HEK293 (cell line): ENCODE results near the gene WSB2.

Experiments
- ATF2 ChIP-seq: fragments of 450-650 bp; formaldehyde crosslinking; IDR thresholded peaks from 2 replicates; pipeline ENCODE4 v1.5.1; 2016; ENCODE audit warnings: missing biosample characterization, missing genetic modification characterization, low read depth
- BCL6B ChIP-seq: fragments of 450-650 bp; formaldehyde crosslinking; IDR thresholded peaks from 2 replicates; pipeline ENCODE4 v1.5.1; 2017; ENCODE audit warnings: missing biosample characterization, missing genetic modification characterization
- GLI2 ChIP-seq: fragments of 450-650 bp; formaldehyde crosslinking; IDR thresholded peaks from 2 replicates; pipeline ENCODE4; 2017; ENCODE audit warnings: missing biosample characterization, missing genetic modification characterization, low read depth, borderline replicate concordance
- KLF10 ChIP-seq: fragments of 450-650 bp; IDR thresholded peaks from 2 replicates; pipeline ENCODE4 v1.5.1; 2018; ENCODE audit warnings: missing biosample characterization, mild to moderate bottlenecking, missing genetic modification characterization
- TRIM28 ChIP-seq: IDR thresholded peaks from 2 replicates; pipeline ENCODE4 v1.6.1; 2011; ENCODE audit warnings: low read length, control low read depth, borderline replicate concordance
- ZBTB17 ChIP-seq: fragments of 450-650 bp; formaldehyde crosslinking; IDR thresholded peaks from 2 replicates; pipeline ENCODE4 v1.5.1; 2016; ENCODE audit warnings: missing biosample characterization, missing genetic modification characterization
- ZBTB26 ChIP-seq: fragments of 450-650 bp; formaldehyde crosslinking; optimal IDR thresholded peaks from 2 replicates; pipeline ENCODE3; 2016; ENCODE audit warnings: missing biosample characterization, mild to moderate bottlenecking, missing genetic modification characterization
- ZFHX2 ChIP-seq: fragments of 450-650 bp; formaldehyde crosslinking; conservative IDR thresholded peaks from 2 replicates; pipeline ENCODE4 v1.5.1; 2016; ENCODE audit warnings: missing biosample characterization, missing genetic modification characterization
- ZFP69B ChIP-seq: fragments of 450-650 bp; formaldehyde crosslinking; IDR thresholded peaks from 2 replicates; pipeline ENCODE4 v1.5.1; 2016; ENCODE audit warnings: missing biosample characterization, missing genetic modification characterization
- ZNF121 ChIP-seq: fragments of 450-650 bp; formaldehyde crosslinking; IDR thresholded peaks from 2 replicates; pipeline ENCODE4 v1.5.1; 2016; ENCODE audit warnings: missing biosample characterization, missing genetic modification characterization
- ZNF148 ChIP-seq: fragments of 450-650 bp; formaldehyde crosslinking; IDR thresholded peaks from 2 replicates; pipeline ENCODE4 v1.5.0; 2017; ENCODE audit warnings: missing biosample characterization, missing genetic modification characterization, borderline replicate concordance
- ZNF202 ChIP-seq: fragments of 450-650 bp; formaldehyde crosslinking; IDR thresholded peaks from 2 replicates; pipeline ENCODE4 v1.5.1; 2016; ENCODE audit warnings: missing biosample characterization, missing genetic modification characterization, borderline replicate concordance
- ZNF221 ChIP-seq: fragments of 450-650 bp; formaldehyde crosslinking; IDR thresholded peaks from 2 replicates; pipeline ENCODE4 v1.5.1; 2017; ENCODE audit warnings: missing biosample characterization, missing genetic modification characterization, borderline replicate concordance
- ZNF23 ChIP-seq: fragments of 450-650 bp; formaldehyde crosslinking; IDR thresholded peaks from 2 replicates; pipeline ENCODE4 v1.5.1; 2016; ENCODE audit warnings: missing biosample characterization, missing genetic modification characterization, borderline replicate concordance
- ZNF26 ChIP-seq: fragments of 450-650 bp; formaldehyde crosslinking; IDR thresholded peaks from 2 replicates; pipeline ENCODE4 v1.5.1; 2016; ENCODE audit warnings: missing biosample characterization, missing genetic modification characterization
- ZNF280D ChIP-seq: fragments of 450-650 bp; formaldehyde crosslinking; IDR thresholded peaks from 2 replicates; pipeline ENCODE4 v1.5.1; 2016; ENCODE audit warnings: missing biosample characterization, missing genetic modification characterization
- ZNF311 ChIP-seq: fragments of 450-650 bp; formaldehyde crosslinking; IDR thresholded peaks from 2 replicates; pipeline ENCODE4 v1.5.1; 2017; ENCODE audit warnings: missing biosample characterization, missing genetic modification characterization, borderline replicate concordance
- ZNF362 ChIP-seq: fragments of 450-650 bp; formaldehyde crosslinking; IDR thresholded peaks from 2 replicates; pipeline ENCODE4 v1.5.1; 2016; ENCODE audit warnings: missing biosample characterization, missing genetic modification characterization
- ZNF514 ChIP-seq: fragments of 450-650 bp; formaldehyde crosslinking; IDR thresholded peaks from 2 replicates; pipeline ENCODE4 v1.5.1; 2016; ENCODE audit warnings: missing biosample characterization, missing genetic modification characterization
- ZNF600 ChIP-seq: fragments of 450-650 bp; formaldehyde crosslinking; IDR thresholded peaks from 2 replicates; pipeline ENCODE4 v1.5.1; 2016; ENCODE audit warnings: missing biosample characterization, missing genetic modification characterization
- ZNF610 ChIP-seq: fragments of 450-650 bp; formaldehyde crosslinking; IDR thresholded peaks from 2 replicates; pipeline ENCODE4 v1.5.1; 2016; ENCODE audit warnings: missing biosample characterization, missing genetic modification characterization, borderline replicate concordance
- ZNF677 ChIP-seq: fragments of 450-650 bp; IDR thresholded peaks from 2 replicates; pipeline ENCODE4 v1.5.0; 2018; ENCODE audit warnings: missing biosample characterization, mild to moderate bottlenecking, missing genetic modification characterization, moderate library complexity
- ZNF692 ChIP-seq: fragments of 450-650 bp; formaldehyde crosslinking; IDR thresholded peaks from 2 replicates; pipeline ENCODE4 v1.5.1; 2016; ENCODE audit warnings: missing biosample characterization, missing genetic modification characterization
- ZNF777 ChIP-seq: fragments of 450-650 bp; formaldehyde crosslinking; IDR thresholded peaks from 2 replicates; pipeline ENCODE4 v1.5.1; 2017; ENCODE audit warnings: missing biosample characterization, missing genetic modification characterization, borderline replicate concordance

Gene WSB2

GRCh38 chr12:118059341-118060191 is 1.4 kb downstream of the WSB2 start (continued):
- TF ChIP-seq ZNF23 (tag by site-specific recombination), result no peak
- TF ChIP-seq ZFP69B (tag by site-specific recombination), result peak; percentile 93
- TF ChIP-seq ATF2 (tag by site-specific recombination), result no peak
- TF ChIP-seq ZNF121 (tag by site-specific recombination), result no peak
- TF ChIP-seq ZNF677 (tag by site-specific recombination), result no peak
- TF ChIP-seq ZBTB26 (tag by site-specific recombination), result no peak
- TF ChIP-seq ZNF311 (tag by site-specific recombination), result no peak
- TF ChIP-seq ZFHX2 (tag by site-specific recombination), result 0 out of 2 replicates have a peak, but pooled peaks have one; percentile 9
- no peak for TF ChIP-seq BCL6B
- no peak for TF ChIP-seq ZNF362
- no peak for TF ChIP-seq KLF10 (tag by site-specific recombination)
- TF ChIP-seq ZNF610 (tag by site-specific recombination), result no peak
- no peak for TF ChIP-seq ZBTB17 (tag by site-specific recombination)
- no peak for TF ChIP-seq ZNF148 (tag by site-specific recombination)
- TF ChIP-seq ZNF280D, result no peak
- no peak for TF ChIP-seq ZNF26 (tag by site-specific recombination)
- TF ChIP-seq TRIM28, result no peak
- peak; percentile 97 for TF ChIP-seq ZNF692 (tag by site-specific recombination)
- peak; percentile 43; the same call in 1 of the 2 replicates for TF ChIP-seq ZNF600 (tag by site-specific recombination)
- TF ChIP-seq ZNF777 (tag by site-specific recombination), result no peak
- TF ChIP-seq ZNF514 (tag by site-specific recombination), result no peak
- no peak for TF ChIP-seq GLI2 (tag by site-specific recombination)
- TF ChIP-seq ZNF202, result no peak
- TF ChIP-seq ZNF221, result no peak
